WTC11 (cell line): ENCODE data around the gene LGALS9. TPM values are rescaled to one million over a fixed set of nuclear protein-coding genes. Genes with fewer than 3 reads are reported as not detected.

Experiments
- ATAC-seq: fragments of 200-7000 bp; cut with Tn5 transposase; 2 replicates; pipeline ENCODE4 v1.10.0; 2021; ENCODE audit warnings: mild to moderate bottlenecking, moderate library complexity
- CTCF ChIA-PET: fragments of 300-600 bp; sonication (Branson Sonifier 250); formaldehyde crosslinking; loops from one replicate; lab custom pipeline; 2021; ENCODE audit warnings: antibody characterized with exemption; lab: Charles Lee
- POLR2A ChIA-PET: fragments of 350-600 bp; sonication (Branson Sonifier 250); formaldehyde crosslinking; loops from one replicate; lab custom pipeline; 2021; ENCODE audit warnings: antibody characterized with exemption; lab: Charles Lee
- DNase-seq: peaks from one replicate; pipeline ENCODE4 v3.0.0; 2021; ENCODE audit warnings: low spot score
- H3K27ac Mint-ChIP-seq: 2 replicates; pipeline ENCODE4 v1.8.0; 2021; ENCODE audit warnings: mixed read lengths
- H3K27me3 Mint-ChIP-seq: 2 replicates; pipeline ENCODE4 v1.8.0; 2021; ENCODE audit warnings: low read depth, mild to moderate bottlenecking, moderate library complexity, mixed read lengths
- H3K36me3 Mint-ChIP-seq: 2 replicates; pipeline ENCODE4 v1.8.0; 2021; ENCODE audit warnings: mixed read lengths
- H3K4me1 Mint-ChIP-seq: 2 replicates; pipeline ENCODE4 v1.8.0; 2022; ENCODE audit warnings: mixed read lengths
- H3K4me3 Mint-ChIP-seq: 2 replicates; pipeline ENCODE4 v1.8.0; 2021; ENCODE audit warnings: mild to moderate bottlenecking, moderate library complexity, mixed read lengths
- H3K9me3 Mint-ChIP-seq: 2 replicates; pipeline ENCODE4 v1.8.0; 2021; ENCODE audit warnings: mixed read lengths
- AFF4 ChIP-seq: sonication (generic); formaldehyde crosslinking; IDR thresholded peaks from 2 replicates; pipeline ENCODE4 v1.8.1; 2023; ENCODE audit warnings: mild to moderate bottlenecking, missing genetic modification reagents, borderline replicate concordance
- ATF1 ChIP-seq: sonication (generic); formaldehyde crosslinking; IDR thresholded peaks from 2 replicates; pipeline ENCODE4 v1.8.1; 2023; ENCODE audit warnings: mild to moderate bottlenecking, moderate library complexity, missing genetic modification reagents
- ETV6 ChIP-seq: sonication (generic); formaldehyde crosslinking; IDR thresholded peaks from 2 replicates; pipeline ENCODE4 v1.8.1; 2022; ENCODE audit warnings: mild to moderate bottlenecking, missing genetic modification reagents
- FOXJ3 ChIP-seq: sonication (generic); formaldehyde crosslinking; IDR thresholded peaks from 2 replicates; pipeline ENCODE4 v1.9.0; 2021; ENCODE audit warnings: missing genetic modification reagents, mild to moderate bottlenecking, borderline replicate concordance
- FOXP1 ChIP-seq: sonication (generic); formaldehyde crosslinking; IDR thresholded peaks from 2 replicates; pipeline ENCODE4 v1.8.0; 2022; ENCODE audit warnings: missing genetic modification reagents, mild to moderate bottlenecking, moderate library complexity, borderline replicate concordance
- GRHL2 ChIP-seq: fragments of 250-450 bp; sonication (Bioruptor Pico); IDR thresholded peaks from 2 replicates; pipeline ENCODE4 v1.8.0; 2022; ENCODE audit warnings: mild to moderate bottlenecking, moderate library complexity; ENCODE audit not compliant: insufficient replicate concordance, severe bottlenecking
- IRF1 ChIP-seq: sonication (generic); formaldehyde crosslinking; IDR thresholded peaks from 2 replicates; pipeline ENCODE4 v1.8.0; 2023; ENCODE audit warnings: missing genetic modification reagents
- IRF2 ChIP-seq: sonication (generic); formaldehyde crosslinking; IDR thresholded peaks from 2 replicates; pipeline ENCODE4 v1.8.0; 2022; ENCODE audit warnings: low read depth, missing genetic modification reagents, borderline replicate concordance
- JAZF1 ChIP-seq: fragments of 250-450 bp; sonication (Bioruptor Pico); IDR thresholded peaks from 2 replicates; pipeline ENCODE4 v1.9.0; 2021; ENCODE audit warnings: moderate library complexity, mild to moderate bottlenecking, inconsistent platforms
- KAT7 ChIP-seq: sonication (generic); formaldehyde crosslinking; IDR thresholded peaks from 2 replicates; pipeline ENCODE4 v1.8.1; 2023; ENCODE audit warnings: missing genetic modification reagents, mild to moderate bottlenecking, borderline replicate concordance
- MYBL2 ChIP-seq: sonication (generic); formaldehyde crosslinking; IDR thresholded peaks from 2 replicates; pipeline ENCODE4 v1.8.1; 2023; ENCODE audit warnings: mild to moderate bottlenecking, moderate library complexity, missing genetic modification reagents
- NFE2L1 ChIP-seq: sonication (generic); formaldehyde crosslinking; IDR thresholded peaks from 2 replicates; pipeline ENCODE4 v1.8.1; 2023; ENCODE audit warnings: missing genetic modification reagents
- NR2C2 ChIP-seq: sonication (generic); formaldehyde crosslinking; IDR thresholded peaks from 2 replicates; pipeline ENCODE4 v1.8.0; 2022; ENCODE audit warnings: mild to moderate bottlenecking, missing genetic modification reagents
- RELA ChIP-seq: sonication (generic); formaldehyde crosslinking; IDR thresholded peaks from 2 replicates; pipeline ENCODE4 v1.8.1; 2022; ENCODE audit warnings: missing genetic modification reagents, mild to moderate bottlenecking, borderline replicate concordance
- ZNF121 ChIP-seq: sonication (generic); formaldehyde crosslinking; IDR thresholded peaks from 2 replicates; pipeline ENCODE4 v1.8.0; 2023; ENCODE audit warnings: missing genetic modification reagents
- ZNF263 ChIP-seq: sonication (generic); formaldehyde crosslinking; IDR thresholded peaks from 2 replicates; pipeline ENCODE4 v1.8.1; 2022; ENCODE audit warnings: low read depth, mild to moderate bottlenecking, moderate library complexity, missing genetic modification reagents
- ZNF671 ChIP-seq: fragments of 250-450 bp; sonication (Bioruptor Pico); IDR thresholded peaks from 2 replicates; pipeline ENCODE4 v1.8.0; 2021; ENCODE audit warnings: mild to moderate bottlenecking
- total RNA-seq: library from RNA; stranded (reverse); gene quantifications from 3 replicates; pipeline ENCODE4 v1.2.3, GENCODE V29; 2021
- TF ChIP-seq, protein P1 (sequence below): sonication (generic); formaldehyde crosslinking; IDR thresholded peaks from 2 replicates; pipeline ENCODE4 v1.8.1; 2022; ENCODE audit warnings: low read depth, missing genetic modification reagents, borderline replicate concordance
- TF ChIP-seq, protein P2 (sequence below): fragments of 250-450 bp; sonication (Bioruptor Pico); conservative IDR thresholded peaks from 2 replicates; pipeline ENCODE4 v1.9.0; 2021; ENCODE audit warnings: mild to moderate bottlenecking
- TF ChIP-seq, protein P3 (sequence below): sonication (generic); formaldehyde crosslinking; IDR thresholded peaks from 2 replicates; pipeline ENCODE4 v1.8.0; 2023; ENCODE audit warnings: missing genetic modification reagents, mild to moderate bottlenecking, borderline replicate concordance
- TF ChIP-seq, protein P4 (sequence below): sonication (generic); formaldehyde crosslinking; IDR thresholded peaks from 2 replicates; pipeline ENCODE4 v1.8.1; 2022; ENCODE audit warnings: low read depth, mild to moderate bottlenecking, moderate library complexity, missing genetic modification reagents, borderline replicate concordance

Gene LGALS9
- total RNA-seq, 1 experiment from 2014 or later: 5.7 TPM

GRCh38 chr17:27595208-27595607 lies 35.8 kb upstream of the LGALS9 start (continued):
- TF ChIP-seq, protein P1, sequence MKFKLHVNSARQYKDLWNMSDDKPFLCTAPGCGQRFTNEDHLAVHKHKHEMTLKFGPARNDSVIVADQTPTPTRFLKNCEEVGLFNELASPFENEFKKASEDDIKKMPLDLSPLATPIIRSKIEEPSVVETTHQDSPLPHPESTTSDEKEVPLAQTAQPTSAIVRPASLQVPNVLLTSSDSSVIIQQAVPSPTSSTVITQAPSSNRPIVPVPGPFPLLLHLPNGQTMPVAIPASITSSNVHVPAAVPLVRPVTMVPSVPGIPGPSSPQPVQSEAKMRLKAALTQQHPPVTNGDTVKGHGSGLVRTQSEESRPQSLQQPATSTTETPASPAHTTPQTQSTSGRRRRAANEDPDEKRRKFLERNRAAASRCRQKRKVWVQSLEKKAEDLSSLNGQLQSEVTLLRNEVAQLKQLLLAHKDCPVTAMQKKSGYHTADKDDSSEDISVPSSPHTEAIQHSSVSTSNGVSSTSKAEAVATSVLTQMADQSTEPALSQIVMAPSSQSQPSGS (CRISPR knock-in tag): no peak
- TF ChIP-seq, protein P2, sequence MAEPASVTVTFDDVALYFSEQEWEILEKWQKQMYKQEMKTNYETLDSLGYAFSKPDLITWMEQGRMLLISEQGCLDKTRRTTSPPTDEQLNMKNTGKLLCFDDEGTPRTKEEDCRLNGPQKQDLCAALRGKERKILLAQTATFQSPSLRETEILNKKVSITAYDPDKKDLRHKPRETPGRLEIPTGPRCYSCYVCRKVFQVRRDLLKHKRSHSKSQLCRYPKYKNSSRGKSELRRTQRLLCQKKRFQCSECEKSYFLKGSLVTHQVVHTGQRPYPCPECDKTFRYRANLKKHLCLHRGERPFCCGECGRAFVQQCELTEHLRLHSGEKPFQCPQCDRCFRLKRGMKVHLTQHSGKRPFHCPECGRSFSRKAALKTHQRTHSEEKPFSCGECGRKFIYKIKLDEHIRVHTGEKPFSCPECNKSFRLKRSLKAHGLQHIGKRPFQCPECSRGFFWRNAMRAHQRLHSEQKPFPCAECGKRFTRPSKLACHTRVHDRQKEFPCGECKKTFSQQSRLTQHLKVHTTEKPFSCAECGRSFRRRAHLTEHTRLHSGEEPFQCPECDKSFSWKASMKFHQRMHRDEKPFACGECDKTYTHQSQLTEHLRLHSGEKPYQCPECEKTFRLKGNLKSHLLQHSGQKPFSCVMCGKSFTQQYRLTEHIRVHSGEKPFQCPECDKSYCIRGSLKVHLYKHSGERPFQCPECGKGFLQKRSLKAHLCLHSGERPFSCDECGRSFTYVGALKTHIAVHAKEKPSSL (CRISPR knock-in tag): no peak
- no peak for TF ChIP-seq ZNF121 (CRISPR knock-in tag)

DNA sequence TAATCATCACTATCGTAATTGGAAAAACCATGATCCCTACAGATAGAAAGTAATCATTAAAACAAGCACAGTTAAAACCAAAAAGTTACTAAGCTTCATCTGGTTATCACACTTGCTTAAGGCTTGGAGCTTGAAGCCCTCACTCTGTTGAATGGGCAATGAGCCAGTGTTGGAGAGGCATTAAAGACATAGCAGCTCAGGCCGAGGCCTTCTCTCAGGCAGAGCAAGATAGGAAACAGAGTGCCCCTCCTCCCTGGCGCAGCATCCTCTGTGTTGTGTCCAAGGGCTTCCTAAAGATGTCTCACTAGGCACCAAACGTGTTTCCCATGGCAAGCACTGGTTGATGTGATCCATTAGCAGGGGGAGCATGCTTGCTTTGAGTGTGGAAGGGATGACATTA lies 34.9 kb upstream of the LGALS9 start:
- no peak overlapping the region; the same call in 1 of the 2 replicates for H3K27ac Mint-ChIP-seq
- POLR2A ChIA-PET: no interaction called here
- TF ChIP-seq GRHL2 (CRISPR knock-in tag) (no peak), NR2C2 (CRISPR knock-in tag) (no peak), ZNF263 (no peak), MYBL2 (no peak), ATF1 (CRISPR knock-in tag) (no peak), FOXP1 (CRISPR knock-in tag) (no peak), FOXJ3 (no peak), ETV6 (CRISPR knock-in tag) (no peak), ZNF671 (CRISPR knock-in tag) (no peak), NFE2L1 (CRISPR knock-in tag) (no peak), KAT7 (CRISPR knock-in tag) (no peak), AFF4 (CRISPR knock-in tag) (no peak), JAZF1 (no peak), RELA (no peak), IRF2 (CRISPR knock-in tag) (no peak), IRF1 (CRISPR knock-in tag) (no peak)
- TF ChIP-seq, protein P3, sequence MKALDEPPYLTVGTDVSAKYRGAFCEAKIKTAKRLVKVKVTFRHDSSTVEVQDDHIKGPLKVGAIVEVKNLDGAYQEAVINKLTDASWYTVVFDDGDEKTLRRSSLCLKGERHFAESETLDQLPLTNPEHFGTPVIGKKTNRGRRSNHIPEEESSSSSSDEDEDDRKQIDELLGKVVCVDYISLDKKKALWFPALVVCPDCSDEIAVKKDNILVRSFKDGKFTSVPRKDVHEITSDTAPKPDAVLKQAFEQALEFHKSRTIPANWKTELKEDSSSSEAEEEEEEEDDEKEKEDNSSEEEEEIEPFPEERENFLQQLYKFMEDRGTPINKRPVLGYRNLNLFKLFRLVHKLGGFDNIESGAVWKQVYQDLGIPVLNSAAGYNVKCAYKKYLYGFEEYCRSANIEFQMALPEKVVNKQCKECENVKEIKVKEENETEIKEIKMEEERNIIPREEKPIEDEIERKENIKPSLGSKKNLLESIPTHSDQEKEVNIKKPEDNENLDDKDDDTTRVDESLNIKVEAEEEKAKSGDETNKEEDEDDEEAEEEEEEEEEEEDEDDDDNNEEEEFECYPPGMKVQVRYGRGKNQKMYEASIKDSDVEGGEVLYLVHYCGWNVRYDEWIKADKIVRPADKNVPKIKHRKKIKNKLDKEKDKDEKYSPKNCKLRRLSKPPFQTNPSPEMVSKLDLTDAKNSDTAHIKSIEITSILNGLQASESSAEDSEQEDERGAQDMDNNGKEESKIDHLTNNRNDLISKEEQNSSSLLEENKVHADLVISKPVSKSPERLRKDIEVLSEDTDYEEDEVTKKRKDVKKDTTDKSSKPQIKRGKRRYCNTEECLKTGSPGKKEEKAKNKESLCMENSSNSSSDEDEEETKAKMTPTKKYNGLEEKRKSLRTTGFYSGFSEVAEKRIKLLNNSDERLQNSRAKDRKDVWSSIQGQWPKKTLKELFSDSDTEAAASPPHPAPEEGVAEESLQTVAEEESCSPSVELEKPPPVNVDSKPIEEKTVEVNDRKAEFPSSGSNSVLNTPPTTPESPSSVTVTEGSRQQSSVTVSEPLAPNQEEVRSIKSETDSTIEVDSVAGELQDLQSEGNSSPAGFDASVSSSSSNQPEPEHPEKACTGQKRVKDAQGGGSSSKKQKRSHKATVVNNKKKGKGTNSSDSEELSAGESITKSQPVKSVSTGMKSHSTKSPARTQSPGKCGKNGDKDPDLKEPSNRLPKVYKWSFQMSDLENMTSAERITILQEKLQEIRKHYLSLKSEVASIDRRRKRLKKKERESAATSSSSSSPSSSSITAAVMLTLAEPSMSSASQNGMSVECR (CRISPR knock-in tag): no peak
- TF ChIP-seq, protein P4, sequence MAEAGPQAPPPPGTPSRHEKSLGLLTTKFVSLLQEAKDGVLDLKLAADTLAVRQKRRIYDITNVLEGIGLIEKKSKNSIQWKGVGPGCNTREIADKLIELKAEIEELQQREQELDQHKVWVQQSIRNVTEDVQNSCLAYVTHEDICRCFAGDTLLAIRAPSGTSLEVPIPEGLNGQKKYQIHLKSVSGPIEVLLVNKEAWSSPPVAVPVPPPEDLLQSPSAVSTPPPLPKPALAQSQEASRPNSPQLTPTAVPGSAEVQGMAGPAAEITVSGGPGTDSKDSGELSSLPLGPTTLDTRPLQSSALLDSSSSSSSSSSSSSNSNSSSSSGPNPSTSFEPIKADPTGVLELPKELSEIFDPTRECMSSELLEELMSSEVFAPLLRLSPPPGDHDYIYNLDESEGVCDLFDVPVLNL (CRISPR knock-in tag): no peak
- TF ChIP-seq, all 79 proteins: peak for 0
- H3K36me3 Mint-ChIP-seq: peaks cover 2% of the 10 kb centered on the region; the same call in 1 of the 2 replicates
- CTCF ChIA-PET: interaction anchor here (1.1 to 3.2 kb wide), 4 partner anchors 19 to 263 kb away, joined by 3 to 12 read pairs (median 4); partner anchors contain the start of gene KSR1
- ATAC-seq (no peak), DNase-seq (no peak)
- H3K4me3 Mint-ChIP-seq: no peak overlapping the region
- H3K4me1 Mint-ChIP-seq: peaks cover 3% of the 10 kb centered on the region
- H3K27me3 Mint-ChIP-seq: no peaks in the 10 kb centered on the region
- H3K9me3 Mint-ChIP-seq: no peaks in the 10 kb centered on the region
